Activated CD4-positive, CD25-positive, alpha-beta regulatory T cell treated with anti-CD3 and anti-CD28 coated beads, Interleukin-2, amount 50 U/mL, for 24 hours (primary cell): Measurements from ENCODE around the gene DENND11.
A peak's percentile ranks its signal among the peaks of the same experiment; 100 is the strongest.

Source experiments
- ATAC-seq, 2 donors: fragments of 150-1000 bp; cut with Tn5 transposase; one replicate each; pipeline ENCODE4 v1.10.0; 2021; ENCODE audit warnings: mild to moderate bottlenecking in 1 of 2, moderate library complexity in 1 of 2

The DENND11 gene, protein sequence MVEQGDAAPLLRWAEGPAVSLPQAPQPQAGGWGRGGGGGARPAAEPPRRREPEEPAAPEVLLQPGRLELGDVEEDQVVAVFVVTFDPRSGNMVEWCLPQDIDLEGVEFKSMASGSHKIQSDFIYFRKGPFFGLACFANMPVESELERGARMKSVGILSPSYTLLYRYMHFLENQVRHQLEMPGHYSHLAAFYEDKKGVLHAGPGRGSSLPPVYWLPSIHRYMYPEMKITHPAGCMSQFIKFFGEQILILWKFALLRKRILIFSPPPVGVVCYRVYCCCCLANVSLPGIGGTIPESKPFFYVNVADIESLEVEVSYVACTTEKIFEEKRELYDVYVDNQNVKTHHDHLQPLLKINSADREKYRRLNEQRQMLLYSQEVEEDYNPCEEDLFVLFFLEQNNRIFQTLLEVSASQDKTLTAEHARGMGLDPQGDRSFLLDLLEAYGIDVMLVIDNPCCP

GRCh38 chr7:141702047-141702567 lies at the start of gene DENND11:
DENND11 (minus strand) TSS chr7:141702166; CDS start chr7:141702153, 13 bp downstream.
- peak; percentile 77 to 78 for ATAC-seq

- no peak for ATAC-seq
Measured at GRCh38 chr7:141748396-141748795, 46.4 kb upstream of the DENND11 start.

DNA sequence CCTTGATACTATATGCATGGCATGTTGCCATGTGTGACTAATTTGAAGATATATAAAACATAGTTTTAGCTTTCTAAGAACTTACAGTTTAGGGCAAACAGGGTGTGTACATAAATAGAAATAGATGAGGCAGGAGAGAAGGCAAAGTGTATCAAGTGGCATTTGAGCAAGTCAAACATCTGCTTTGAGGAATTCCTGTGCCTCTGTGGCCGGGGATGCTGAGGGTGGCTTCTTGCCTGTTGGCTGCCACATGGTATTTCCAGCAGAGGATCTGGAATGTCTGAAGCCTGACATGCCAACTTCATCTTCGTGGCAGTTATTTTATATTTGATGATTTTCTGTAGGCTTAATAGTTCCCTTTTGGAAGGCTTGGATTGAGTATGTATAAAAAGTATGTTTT lies 42.2 kb upstream of the DENND11 start:
- ATAC-seq: no peak

- no peak for ATAC-seq
Measured at GRCh38 chr7:141742229-141742628, 40.3 kb upstream of the DENND11 start.

DNA sequence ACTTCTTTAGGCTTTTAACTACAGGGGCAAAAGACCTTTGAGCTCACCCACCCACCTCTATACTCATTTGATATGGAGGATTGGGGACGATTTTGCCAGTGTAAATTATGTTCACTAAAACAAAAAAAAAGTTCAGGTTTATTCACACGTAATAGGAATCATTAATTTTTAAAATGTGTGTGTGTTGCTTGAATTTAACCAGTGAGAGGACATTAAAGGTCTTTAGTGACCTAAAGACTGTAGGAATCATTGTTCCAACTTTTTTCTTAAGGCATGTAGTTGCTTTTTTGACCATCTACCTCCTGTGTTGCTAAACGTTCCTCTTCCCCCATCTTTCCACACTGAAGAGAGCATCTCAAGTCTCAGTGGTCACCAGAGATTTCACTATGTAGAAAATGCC lies 37.3 kb upstream of the DENND11 start:
- no peak for ATAC-seq

- ATAC-seq: peak in 1 of 2 donors; percentile 50
Measured at GRCh38 chr7:141738592-141739013, 36.6 kb upstream of the DENND11 start.

GRCh38 chr7:141737836-141738591 lies 36.0 kb upstream of the DENND11 start, which contains the start of gene SSBP1:
SSBP1 (plus strand) TSS chr7:141738358; CDS start chr7:141739167, 809 bp downstream.
- peak; percentile 88 for ATAC-seq

DNA sequence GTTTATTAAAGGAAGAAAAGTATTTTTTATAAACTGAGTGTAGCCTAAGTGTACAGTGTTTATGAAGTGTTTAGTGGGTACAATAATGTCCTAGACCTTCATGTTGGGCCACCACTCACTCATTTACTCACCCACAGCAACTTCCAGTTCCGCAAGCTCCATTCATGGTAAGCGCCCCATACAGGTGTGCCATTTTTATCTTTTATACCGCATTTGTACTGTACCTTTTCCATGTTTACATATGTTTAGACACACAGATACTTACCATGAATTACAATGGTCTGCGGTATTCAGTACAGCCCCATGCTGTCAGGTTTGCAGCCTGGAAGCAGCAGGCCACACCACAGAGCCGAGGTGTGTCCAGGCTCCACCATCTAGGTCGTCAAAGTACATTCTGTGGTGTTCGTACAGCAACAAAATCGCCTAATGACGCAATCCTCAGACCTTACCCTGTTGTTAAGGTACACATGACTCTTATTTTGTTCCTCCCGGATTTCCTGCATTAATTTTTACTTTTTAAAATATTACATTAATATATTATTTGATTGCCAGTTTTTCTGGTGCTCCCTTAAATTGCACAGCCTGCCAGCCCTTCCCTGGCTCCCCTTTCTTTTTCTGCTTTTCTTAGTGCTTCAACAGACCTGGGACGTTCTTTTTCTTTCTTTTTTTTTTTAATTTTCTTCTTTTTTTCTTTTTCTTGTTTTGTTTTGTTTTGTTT lies 35.3 kb upstream of the DENND11 start:
- no peak for ATAC-seq

DNA sequence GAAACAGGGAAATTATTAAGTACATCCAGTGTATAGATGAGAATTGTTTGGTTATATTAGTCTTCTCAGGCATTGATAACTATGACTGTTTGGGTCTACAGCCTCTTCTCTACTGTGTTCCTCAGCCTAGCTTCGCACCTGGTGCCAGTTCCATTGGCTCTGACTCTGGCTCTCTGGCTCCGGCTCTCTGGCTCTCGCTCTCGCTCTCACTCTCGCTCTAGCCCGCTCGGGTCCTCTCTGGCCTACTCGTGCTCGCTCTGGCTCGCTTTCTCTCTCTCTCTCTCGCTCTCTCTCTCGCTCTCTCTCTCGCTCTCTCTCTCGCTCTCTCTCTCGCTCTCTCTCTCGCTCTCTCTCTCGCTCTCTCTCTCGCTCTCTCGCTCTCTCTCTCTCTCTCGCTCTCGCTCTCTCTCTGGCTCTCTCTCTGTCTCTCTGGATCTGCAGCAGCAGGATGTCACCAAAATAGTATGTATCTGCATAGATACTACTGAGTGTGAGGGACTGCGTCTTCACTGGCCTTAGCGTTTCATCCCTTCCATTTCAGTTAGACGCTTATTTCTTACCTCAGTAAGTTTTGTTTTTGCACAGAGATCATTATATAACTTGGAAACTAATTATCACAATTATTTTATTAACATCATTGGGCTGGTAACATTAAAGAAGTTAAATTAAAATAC lies 29.6 kb upstream of the DENND11 start:
- no peak for ATAC-seq

GRCh38 chr7:141729020-141729419 lies 27.1 kb upstream of the DENND11 start:
- ATAC-seq: no peak

GRCh38 chr7:141722529-141722928 lies 20.6 kb upstream of the DENND11 start:
- ATAC-seq: no peak

- no peak for ATAC-seq
Measured at GRCh38 chr7:141717450-141717849, 15.5 kb upstream of the DENND11 start.

DNA sequence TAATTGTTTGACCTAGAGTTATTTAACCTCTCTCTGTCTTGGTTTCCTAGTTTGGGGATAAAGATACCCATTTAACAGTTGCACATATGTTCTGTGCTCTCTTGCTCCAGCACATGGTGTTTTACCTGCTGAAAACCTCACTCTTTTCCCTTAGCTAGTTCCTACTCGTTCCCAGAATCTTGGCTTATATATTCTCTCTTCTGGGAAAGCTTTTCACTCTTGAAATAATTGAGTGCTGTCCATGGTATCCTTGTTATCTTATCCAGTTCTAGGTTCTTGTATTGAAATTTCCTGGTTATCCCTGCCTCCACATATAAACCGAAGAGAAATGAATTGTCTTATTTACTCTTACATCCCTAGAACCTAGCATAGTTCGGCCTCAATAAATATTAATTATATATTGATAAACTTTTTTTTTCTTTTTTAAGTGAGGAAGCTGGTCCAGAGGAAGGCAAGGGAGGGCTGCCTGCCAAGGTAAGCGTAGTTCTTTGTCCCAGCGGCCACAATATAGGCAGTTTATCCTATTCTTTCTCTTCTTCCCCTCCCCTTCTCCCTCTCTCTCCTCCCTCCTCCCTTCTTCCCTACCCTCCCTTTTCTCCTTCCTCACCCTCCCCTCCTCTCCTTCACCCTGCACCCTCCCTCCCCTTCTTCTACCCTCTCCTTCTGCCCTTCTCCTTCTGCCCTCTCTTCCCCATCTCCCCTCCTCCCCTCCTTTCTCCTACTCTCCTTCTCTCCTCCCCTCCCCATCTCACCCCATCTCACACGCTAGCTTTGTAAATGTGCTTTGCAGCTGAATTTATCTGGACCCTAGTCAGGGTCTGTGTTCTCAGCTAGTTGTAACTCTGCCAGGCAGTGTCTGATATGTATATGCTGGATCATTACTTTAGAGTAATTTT lies 14.1 kb upstream of the DENND11 start:
- no peak for ATAC-seq

DNA sequence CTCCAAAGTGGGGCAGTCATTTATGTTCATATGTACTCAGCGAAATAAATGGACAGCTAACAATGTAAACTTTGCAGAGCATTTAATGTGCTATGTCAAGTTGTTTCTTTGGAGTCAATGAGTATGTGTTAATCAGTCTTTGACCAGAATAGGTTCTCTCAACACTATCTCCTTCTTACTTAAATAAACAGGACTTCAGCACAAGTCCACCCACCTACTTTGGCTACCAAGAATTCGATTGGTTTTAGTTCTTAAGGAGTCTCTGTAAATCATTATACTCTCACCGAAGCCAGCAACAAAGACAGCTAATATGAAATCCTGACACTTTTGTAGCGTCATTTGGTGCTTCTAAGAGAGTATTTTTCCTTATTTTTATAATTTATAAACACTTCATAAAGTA lies 13.1 kb upstream of the DENND11 start:
- no peak for ATAC-seq

DNA sequence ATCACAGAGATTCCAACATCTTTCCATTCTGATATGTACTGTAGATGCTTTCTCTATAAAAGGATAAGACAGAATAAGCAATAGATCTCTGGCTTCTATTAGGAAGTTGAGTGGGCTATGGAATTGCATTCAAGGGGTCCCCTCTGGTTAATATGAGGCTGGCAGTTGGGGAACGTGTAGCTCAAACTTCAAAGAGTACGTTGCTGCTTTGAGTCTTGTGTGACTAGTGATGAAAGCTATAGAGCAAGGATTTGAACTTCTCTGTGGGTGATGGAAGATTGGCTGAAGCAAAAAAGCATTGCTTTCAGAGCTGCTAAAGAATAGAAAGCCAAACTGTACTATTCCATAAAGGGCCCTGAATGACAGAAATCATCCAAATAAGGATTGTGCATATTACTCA lies 12.6 kb upstream of the DENND11 start:
- no peak for ATAC-seq

DNA sequence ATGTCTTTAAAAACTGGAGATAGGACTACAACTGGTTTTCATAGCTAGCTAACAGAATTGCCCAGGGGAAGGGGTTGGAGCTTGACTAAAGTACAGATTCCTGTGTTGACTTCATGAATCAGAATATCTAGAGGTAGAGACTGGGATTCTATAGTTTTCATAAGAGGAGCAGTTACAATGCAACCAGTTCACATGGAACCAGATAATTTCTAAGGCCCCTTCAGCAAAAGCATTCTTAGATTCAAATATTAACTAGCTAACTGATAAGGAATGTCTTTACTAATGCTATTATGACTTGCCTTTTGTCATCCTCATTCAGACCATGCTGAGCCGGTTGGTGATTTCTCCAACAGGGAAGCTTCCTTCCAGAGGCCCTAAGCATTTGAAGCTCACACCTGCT lies 11.9 kb upstream of the DENND11 start:
- ATAC-seq: no peak

GRCh38 chr7:141712603-141713255 lies 10.8 kb upstream of the DENND11 start:
- ATAC-seq: no peak

GRCh38 chr7:141710301-141710700 lies 8.3 kb upstream of the DENND11 start:
- no peak for ATAC-seq

GRCh38 chr7:141709749-141710148 lies 7.8 kb upstream of the DENND11 start:
- no peak for ATAC-seq

DNA sequence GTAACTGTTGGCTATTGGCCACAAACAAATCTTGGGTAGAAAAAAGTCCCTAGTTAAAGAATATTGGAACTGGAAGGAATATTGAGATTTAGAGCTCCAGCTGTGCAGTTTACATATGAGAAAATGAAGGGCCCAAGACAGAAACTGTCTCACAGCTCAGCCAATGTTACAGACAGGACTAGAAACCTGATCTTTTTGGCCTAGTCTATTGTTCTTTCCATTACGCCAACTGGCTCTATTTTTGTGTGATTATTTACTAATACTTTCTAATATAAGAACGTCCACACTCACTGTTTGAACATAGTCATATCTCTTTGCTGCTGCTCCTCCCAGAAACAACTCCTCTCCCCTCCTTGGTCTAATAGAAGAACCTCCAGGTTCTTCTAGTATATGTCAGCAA lies 7.4 kb upstream of the DENND11 start:
- no peak for ATAC-seq

GRCh38 chr7:141708351-141708750 lies 6.4 kb upstream of the DENND11 start, which contains the start of gene WEE2:
WEE2 (plus strand) TSS chr7:141708353; CDS start chr7:141708759, 406 bp downstream.
- ATAC-seq: no peak
